ENCODE data around the gene EXOC4. TPM values are rescaled to one million over a fixed set of nuclear protein-coding genes. Genes with fewer than 3 reads are reported as not detected.

Gene EXOC4
- total and polyA plus RNA-seq, 7 donors: 16.4 to 76.7 (median 50.7) TPM

- no peak for DNase-seq
- TF ChIP-seq EP300 (IDR thresholded peaks at IDR 0.05): no peak
- no peak for TF ChIP-seq POLR2A (IDR thresholded peaks at IDR 0.05)
- no peak for TF ChIP-seq CTCF (IDR thresholded peaks at IDR 0.05)
- no peak for TF ChIP-seq POLR2AphosphoS5 (IDR thresholded peaks at IDR 0.05)
- no peaks in the 10 kb centered on the region for H3K27me3 ChIP-seq
- 29 to 67% methylated on average over 1 of the region's 1 CpG for WGBS, 2 donors
- H3K27ac ChIP-seq: no peak overlapping the region
- intact Hi-C loops (cut with DNase I): no loop called here
- H3K4me3 ChIP-seq: no peak overlapping the region
- H3K36me3 ChIP-seq: no peaks in the 10 kb centered on the region
- peaks cover 0 to 21% (median 13%) of the 10 kb centered on the region in 4 donors for H3K4me1 ChIP-seq
- H3K9me3 ChIP-seq: no peaks in the 10 kb centered on the region
Measured at GRCh38 chr7:134022286-134022911, 769.5 kb downstream of the EXOC4 start.

DNA sequence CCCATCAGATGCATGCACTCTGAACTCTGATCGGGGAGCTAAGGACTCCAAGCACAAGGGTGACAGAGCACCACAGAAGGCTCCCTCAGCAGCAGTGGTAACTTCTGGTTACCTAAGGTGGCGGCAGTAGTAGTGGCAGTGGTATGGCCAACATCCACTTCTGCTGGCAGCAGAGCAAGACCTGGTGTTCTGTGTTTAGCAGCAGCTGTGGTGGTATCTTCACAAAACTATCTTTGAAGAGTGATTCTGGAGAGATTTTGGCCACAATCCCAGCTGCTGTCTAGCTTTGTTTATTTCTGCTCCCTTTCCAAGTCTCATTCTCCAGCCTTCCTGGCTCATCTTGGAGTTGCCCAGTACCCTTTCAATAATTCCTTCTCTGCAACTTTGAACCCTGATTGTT, 771.9 kb downstream of the EXOC4 start:
- Histone ChIP-seq H3K27me3 (no peaks in the 10 kb centered on the region), H3K9me3 (no peaks in the 10 kb centered on the region), H3K27ac (no peak overlapping the region), H3K36me3 (no peaks in the 10 kb centered on the region), H3K4me1 (peaks cover 0 to 21% (median 13%) of the 10 kb centered on the region in 4 donors), H3K4me3 (no peak overlapping the region)
- intact Hi-C loops (cut with DNase I): no loop called here
- no peak for TF ChIP-seq CTCF (IDR thresholded peaks at IDR 0.05)
- TF ChIP-seq EP300 (IDR thresholded peaks at IDR 0.05): no peak
- TF ChIP-seq POLR2AphosphoS5 (IDR thresholded peaks at IDR 0.05): no peak
- no peak for TF ChIP-seq POLR2A (IDR thresholded peaks at IDR 0.05)
- WGBS, 2 donors: 84 to 85% methylated on average over 2 of the region's 2 CpGs
- DNase-seq: no peak

DNA sequence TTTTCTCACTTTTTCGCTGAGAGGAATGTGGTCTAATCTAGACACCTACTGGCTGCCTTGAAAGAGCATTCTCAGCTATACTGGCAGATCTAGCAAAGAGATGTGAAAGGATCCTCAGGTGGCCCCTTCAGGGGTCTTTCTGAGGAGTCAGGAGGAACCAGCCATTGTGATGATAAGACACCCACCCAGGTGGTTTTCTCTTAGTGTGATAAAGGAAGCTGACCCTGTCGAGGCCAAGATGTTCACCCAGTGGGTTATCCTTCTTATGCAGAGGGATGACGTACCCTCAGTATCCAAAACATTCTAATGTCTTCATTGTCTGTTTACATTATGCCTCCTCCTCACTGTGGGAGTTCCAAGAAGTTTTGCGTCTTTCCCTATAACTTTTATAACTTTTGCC, 776.0 kb downstream of the EXOC4 start:
- Histone ChIP-seq H3K4me1 (peaks cover 0 to 10% (median 8%) of the 10 kb centered on the region in 4 donors), H3K4me3 (no peak overlapping the region), H3K36me3 (no peaks in the 10 kb centered on the region), H3K9me3 (no peaks in the 10 kb centered on the region), H3K27me3 (no peaks in the 10 kb centered on the region), H3K27ac (no peak overlapping the region)
- no peak for DNase-seq
- TF ChIP-seq CTCF (IDR thresholded peaks at IDR 0.05) (no peak), POLR2AphosphoS5 (IDR thresholded peaks at IDR 0.05) (no peak), EP300 (IDR thresholded peaks at IDR 0.05) (no peak), POLR2A (IDR thresholded peaks at IDR 0.05) (no peak)
- WGBS, 2 donors: 91 to 95% methylated on average over 4 of the region's 4 CpGs
- intact Hi-C loops (cut with DNase I): no loop called here

GRCh38 chr7:134029743-134030142, 776.9 kb downstream of the EXOC4 start:
- no peaks in the 10 kb centered on the region for H3K27me3 ChIP-seq
- intact Hi-C loops (cut with DNase I): no loop called here

More at GRCh38 chr7:134029743-134030142, 776.9 kb downstream of the EXOC4 start:
- Histone ChIP-seq H3K4me3 (no peak overlapping the region), H3K4me1 (peaks cover 0 to 5% (median 3%) of the 10 kb centered on the region in 4 donors), H3K27ac (no peak overlapping the region), H3K36me3 (no peaks in the 10 kb centered on the region), H3K9me3 (no peaks in the 10 kb centered on the region)
- WGBS, 2 donors: 91 to 92% methylated on average over 1 of the region's 1 CpG
- DNase-seq: no peak
- no peak for TF ChIP-seq EP300 (IDR thresholded peaks at IDR 0.05)
- no peak for TF ChIP-seq CTCF (IDR thresholded peaks at IDR 0.05)
- no peak for TF ChIP-seq POLR2A (IDR thresholded peaks at IDR 0.05)
- TF ChIP-seq POLR2AphosphoS5 (IDR thresholded peaks at IDR 0.05): no peak

Measured in sigmoid colon (tissue), 7 donors.